H1 (cell line): ENCODE measurements around the gene TAOK2. TPM values are rescaled to one million over a fixed set of nuclear protein-coding genes. Genes with fewer than 3 reads are reported as not detected.
A peak's percentile ranks its signal among the peaks of the same experiment; 100 is the strongest.

Experiments
- CTCF ChIA-PET: fragments of 300-600 bp; sonication (Branson Sonifier 250); formaldehyde crosslinking; loops from one replicate; lab custom pipeline; 2021; ENCODE audit not compliant: partially characterized antibody; lab: Charles Lee
- POLR2A ChIA-PET: fragments of 300-600 bp; sonication (Branson Sonifier 250); formaldehyde crosslinking; loops from one replicate; lab custom pipeline; 2021; ENCODE audit warnings: inconsistent platforms; ENCODE audit not compliant: partially characterized antibody; lab: Charles Lee
- DNase-seq, 2 experiments: peaks; one replicate each; pipeline versions ENCODE4 v3.0.0 to v3.0.0-alpha.2; 2010 to 2022; ENCODE audit warnings: low spot score in 2 of 2, low read depth in 1 of 2, mixed read lengths in 1 of 2
- FAIRE-seq: peaks from 2 replicates; lab custom pipeline; 2011; peaks lifted over from hg19 to GRCh38; lab: Jason Lieb, UNC
- H2AFZ ChIP-seq: 2 replicates; pipeline ENCODE4 v1.8.1; 2012; ENCODE audit warnings: low read length, inconsistent platforms
- H2AK5ac ChIP-seq: 2 replicates; pipeline ENCODE4 v1.6.1; 2013; ENCODE audit warnings: low read depth, low read length
- H2BK120ac ChIP-seq: replicated peaks from 2 replicates; pipeline ENCODE3; 2013; ENCODE audit warnings: low read depth, low read length, inconsistent platforms
- H2BK12ac ChIP-seq: 2 replicates; pipeline ENCODE4 v1.6.1; 2013; ENCODE audit warnings: low read depth, low read length
- H2BK15ac ChIP-seq: 2 replicates; pipeline ENCODE4 v1.6.1; 2013; ENCODE audit warnings: low read length
- H2BK20ac ChIP-seq: 2 replicates; pipeline ENCODE4 v1.6.1; 2013; ENCODE audit warnings: low read length
- H2BK5ac ChIP-seq: 2 replicates; pipeline ENCODE4 v1.6.1; 2013; ENCODE audit warnings: low read depth, low read length
- H3K14ac ChIP-seq: 2 replicates; pipeline ENCODE4 v1.6.1; 2013; ENCODE audit warnings: inconsistent platforms; ENCODE audit not compliant: insufficient read length
- H3K18ac ChIP-seq: 2 replicates; pipeline ENCODE4 v1.6.1; 2013; ENCODE audit warnings: low read length; ENCODE audit errors: extremely low read depth
- H3K23ac ChIP-seq: 2 replicates; pipeline ENCODE4 v1.6.1; 2013; ENCODE audit warnings: inconsistent platforms; ENCODE audit not compliant: insufficient read length
- H3K23me2 ChIP-seq: 2 replicates; pipeline ENCODE4 v1.6.1; 2013; ENCODE audit warnings: low read depth, low read length
- H3K27ac ChIP-seq: 2 replicates; pipeline ENCODE4 v1.6.1; 2011; ENCODE audit warnings: low read depth, low read length, inconsistent platforms
- H3K27me3 ChIP-seq, 4 experiments: replicated peaks in 1 of 4; 1 replicate in 1 of 4; 2 replicates in 3 of 4; pipeline versions ENCODE4 v1.6.1 to v1.8.1; 2011 to 2013; ENCODE audit warnings: low read length in 3 of 4, mild to moderate bottlenecking in 3 of 4, inconsistent platforms in 2 of 4, mixed read lengths in 2 of 4, moderate library complexity in 1 of 4; ENCODE audit not compliant: control insufficient read depth in 3 of 4, insufficient read depth in 3 of 4; ENCODE audit errors: extremely low read depth in 1 of 4
- H3K36me3 ChIP-seq, 4 experiments: 2 replicates each; pipeline versions ENCODE4 v1.6.1 to v1.8.1; 2011 to 2013; ENCODE audit warnings: mild to moderate bottlenecking in 4 of 4, low read length in 3 of 4, moderate library complexity in 2 of 4, control low read depth in 1 of 4, inconsistent platforms in 1 of 4; ENCODE audit not compliant: insufficient read depth in 4 of 4, control insufficient read depth in 2 of 4
- H3K4ac ChIP-seq: replicated peaks from 2 replicates; pipeline ENCODE3; 2013; ENCODE audit warnings: low read length, low read depth, mixed read lengths, inconsistent platforms; ENCODE audit not compliant: insufficient read length
- H3K4me1 ChIP-seq, 4 experiments: replicated peaks in 1 of 4; 1 replicate in 1 of 4; 2 replicates in 3 of 4; pipeline versions ENCODE4 v1.6.1 to v1.8.1; 2011 to 2013; ENCODE audit warnings: low read length in 3 of 4, inconsistent platforms in 2 of 4, mixed read lengths in 1 of 4; ENCODE audit not compliant: insufficient read depth in 4 of 4, control insufficient read depth in 3 of 4
- H3K4me2 ChIP-seq, 2 experiments: 2 replicates each; pipeline versions ENCODE4 v1.6.1 to v1.8.1; 2011 to 2013; ENCODE audit warnings: low read depth in 2 of 2, low read length in 2 of 2, control low read depth in 1 of 2, inconsistent platforms in 1 of 2, mild to moderate bottlenecking in 1 of 2; ENCODE audit not compliant: insufficient read depth in 1 of 2
- H3K4me3 ChIP-seq, 4 experiments: fragments of 200-600, 300-600 bp in 1 of 4; sonication (generic), shearing (Covaris generic), sonication (Bioruptor Twin) in 1 of 4; 2 replicates each; pipeline versions ENCODE4 v1.5.1 to v1.8.1; 2011 to 2016; ENCODE audit warnings: low read length in 4 of 4, low read depth in 3 of 4, control low read depth in 2 of 4, inconsistent platforms in 2 of 4, mild to moderate bottlenecking in 2 of 4, mixed read lengths in 1 of 4, moderate library complexity in 1 of 4; ENCODE audit not compliant: insufficient read depth in 2 of 4; ENCODE audit errors: extremely low read depth in 1 of 4
- H3K56ac ChIP-seq: replicated peaks from 2 replicates; pipeline ENCODE3; 2013; ENCODE audit warnings: low read depth, mild to moderate bottlenecking, mixed read lengths, low read length, inconsistent platforms; ENCODE audit not compliant: insufficient read length
- H3K79me1 ChIP-seq: 2 replicates; pipeline ENCODE4 v1.6.1; 2013; ENCODE audit warnings: low read depth, low read length, control low read depth
- H3K79me2 ChIP-seq, 2 experiments: 2 replicates each; pipeline versions ENCODE4 v1.6.1 to v1.8.1; 2012 to 2013; ENCODE audit warnings: low read length in 2 of 2, mild to moderate bottlenecking in 2 of 2, inconsistent platforms in 1 of 2; ENCODE audit not compliant: insufficient read depth in 2 of 2, control insufficient read depth in 1 of 2
- H3K9ac ChIP-seq, 4 experiments: replicated peaks in 1 of 4; 1 replicate in 1 of 4; 2 replicates in 3 of 4; pipeline versions ENCODE4 v1.6.1 to v1.8.1; 2011 to 2013; ENCODE audit warnings: low read depth in 3 of 4, low read length in 3 of 4, control low read depth in 2 of 4, mild to moderate bottlenecking in 2 of 4, moderate library complexity in 2 of 4, inconsistent platforms in 1 of 4; ENCODE audit errors: extremely low read depth in 1 of 4
- H3K9me3 ChIP-seq, 2 experiments: 2 replicates each; pipeline versions ENCODE4 v1.6.1 to v1.8.1; 2012 to 2013; ENCODE audit warnings: mild to moderate bottlenecking in 2 of 2, moderate library complexity in 2 of 2, control low read depth in 1 of 2, inconsistent platforms in 1 of 2, low read depth in 1 of 2, low read length in 1 of 2, mixed read lengths in 1 of 2; ENCODE audit not compliant: insufficient read depth in 2 of 2
- H4K20me1 ChIP-seq, 2 experiments: replicated peaks in 1 of 2; 2 replicates each; pipeline versions ENCODE3 to v1.8.1; 2011 to 2013; ENCODE audit warnings: inconsistent platforms in 2 of 2, low read length in 2 of 2, mild to moderate bottlenecking in 1 of 2; ENCODE audit not compliant: insufficient read depth in 2 of 2, control insufficient read depth in 1 of 2
- H4K5ac ChIP-seq: 2 replicates; pipeline ENCODE4 v1.6.1; 2013; ENCODE audit warnings: low read length, low read depth, mixed read lengths, inconsistent platforms; ENCODE audit not compliant: insufficient read length
- H4K8ac ChIP-seq: 2 replicates; pipeline ENCODE4 v1.8.0; 2013; ENCODE audit warnings: mild to moderate bottlenecking, moderate library complexity, low read length, inconsistent platforms; ENCODE audit not compliant: insufficient read depth; ENCODE audit errors: extremely low read depth
- H4K91ac ChIP-seq: replicated peaks from 2 replicates; pipeline ENCODE3; 2013; ENCODE audit warnings: low read length, mixed read lengths, inconsistent platforms; ENCODE audit not compliant: insufficient read length
- CHD2 ChIP-seq: IDR thresholded peaks from 2 replicates; pipeline ENCODE4 v1.6.1; 2012; ENCODE audit warnings: low read length, improper control_type of control experiment
- RAD21 ChIP-seq, 2 experiments: IDR thresholded peaks in 1 of 2; conservative IDR thresholded peaks in 1 of 2; 2 replicates each; pipeline ENCODE4 v1.6.1; 2011; ENCODE audit warnings: low read depth in 2 of 2, low read length in 2 of 2, improper control_type of control experiment in 1 of 2, inconsistent platforms in 1 of 2, mild to moderate bottlenecking in 1 of 2, moderate library complexity in 1 of 2
- TBP ChIP-seq: IDR thresholded peaks from 2 replicates; pipeline ENCODE4 v1.6.1; 2011; ENCODE audit warnings: low read depth, low read length, improper control_type of control experiment
- WGBS, 2 experiments: shearing (Covaris generic) in 1 of 2; methylation state at CpG; one replicate each; pipeline versions ENCODE4 v1.1.6 to v1.1.7; 2013 to 2015; ENCODE audit warnings: low lambda C conversion rate in 2 of 2, mixed read lengths in 2 of 2, inconsistent platforms in 1 of 2, low coverage in 1 of 2, missing lambda C conversion rate in 1 of 2; ENCODE audit not compliant: insufficient replicate concordance in 2 of 2, insufficient coverage in 1 of 2, insufficient read length in 1 of 2; ENCODE audit errors: extremely low coverage in 1 of 2, missing lambda C conversion rate in 1 of 2; 5-methylcytosine and 5-hydroxymethylcytosine counted together
- polyA plus RNA-seq, 7 experiments: library from polyadenylated mRNA; depleted of rRNA in 3 of 7; stranded (reverse) in 5 of 7; unstranded in 2 of 7; fragments of >200 nt in 5 of 7; fragments of 200-250 nt in 2 of 7; gene quantifications; 1 replicate in 5 of 7; 2 replicates in 1 of 7; 4 replicates in 1 of 7; pipeline versions ENCODE4 v1.2.1 to v1.2.3, GENCODE V29; 2011 to 2013; ENCODE audit warnings: missing spikeins in 2 of 7, mixed read lengths in 2 of 7
- total RNA-seq: library from RNA; stranded (reverse); fragmentation: NEBNext Ultra II Directional; extraction: Animal tissue kit (Norgen Biotek cat#: 25700); gene quantifications from 2 replicates; pipeline ENCODE4 v1.2.1, GENCODE V29; 2021
- TF ChIP-seq, protein P1 (sequence below), 3 experiments: IDR thresholded peaks; 1 replicate in 2 of 3; 2 replicates in 1 of 3; pipeline versions ENCODE4 v1.5.1 to v1.6.1; 2011; ENCODE audit warnings: low read length in 3 of 3, mild to moderate bottlenecking in 3 of 3, inconsistent platforms in 2 of 3, low read depth in 1 of 3, moderate library complexity in 1 of 3; ENCODE audit not compliant: insufficient read depth in 1 of 3; ENCODE audit errors: control extremely low read depth in 1 of 3

TAOK2 gene
- total and polyA plus RNA-seq, 2 of the 8 experiments (the other 6 are each of a cell fraction or from before 2014, with no cell fraction given): 13.5 to 32.6 TPM

DNA sequence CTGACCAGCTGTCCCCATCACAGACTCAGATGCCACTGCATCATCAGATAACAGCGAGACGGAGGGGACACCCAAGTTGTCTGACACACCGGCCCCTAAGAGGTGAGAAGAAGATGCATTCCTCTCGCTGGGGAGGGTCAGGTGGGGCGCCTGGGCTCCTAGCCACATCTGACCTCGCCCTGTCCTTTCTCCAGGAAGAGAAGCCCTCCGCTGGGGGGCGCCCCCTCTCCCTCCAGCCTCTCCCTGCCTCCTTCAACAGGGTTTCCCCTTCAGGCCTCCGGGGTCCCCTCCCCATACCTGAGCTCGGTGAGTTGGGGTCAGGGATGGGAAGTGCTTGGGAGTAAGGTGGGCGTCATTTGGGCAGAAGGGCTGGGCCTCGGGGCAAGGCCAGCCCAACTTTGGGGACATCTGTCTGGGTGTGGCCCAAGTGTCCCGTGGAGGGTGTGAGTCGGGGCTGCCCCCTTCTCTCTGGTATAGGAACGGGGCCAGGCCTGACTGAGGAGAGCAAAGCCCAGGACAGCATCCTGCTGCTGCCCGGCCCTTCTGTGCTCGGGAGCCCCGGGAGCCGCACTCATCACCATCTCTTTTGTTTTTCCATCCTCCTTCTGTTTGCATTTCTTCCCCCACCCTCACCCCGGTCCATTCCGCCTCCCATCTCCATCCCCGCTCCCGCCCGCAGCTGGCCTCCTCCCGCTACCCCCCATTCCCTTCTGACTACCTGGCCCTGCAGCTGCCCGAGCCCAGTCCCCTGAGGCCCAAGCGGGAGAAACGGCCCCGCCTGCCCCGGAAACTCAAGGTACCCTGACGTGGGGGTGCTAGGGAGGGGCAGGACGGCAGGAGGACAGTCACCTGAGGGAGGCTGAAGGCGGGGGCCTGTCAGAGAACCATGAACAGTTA, 27.3 kb downstream of the TAOK2 start:
- Histone ChIP-seq H3K23ac (no peak overlapping the region), H2AK5ac (no peak overlapping the region), H2AFZ (no peak overlapping the region), H3K4ac (no peak overlapping the region), H3K79me2 (peaks cover 0 to 7% of the 10 kb centered on the region in 2 experiments; a peak in 1 of 4 replicates), H4K8ac (no peak overlapping the region; the same call in 1 of the 2 replicates), H3K18ac (no peak overlapping the region), H4K5ac (no peak overlapping the region), H2BK5ac (no peak overlapping the region), H3K9ac (no peak overlapping the region), H3K56ac (no peak overlapping the region), H3K4me2 (peak overlapping the region in 1 of 2 experiments; percentile 45; a peak in 2 of 4 replicates), H4K91ac (no peak overlapping the region), H3K27ac (no peak overlapping the region), H3K79me1 (peaks cover 3% of the 10 kb centered on the region; the same call in 1 of the 2 replicates), H2BK12ac (no peak overlapping the region), H2BK120ac (no peak overlapping the region), H3K27me3 (no peaks in the 10 kb centered on the region), H3K23me2 (peaks cover 4% of the 10 kb centered on the region; the same call in 1 of the 2 replicates), H4K20me1 (peaks cover 2 to 7% of the 10 kb centered on the region in 2 experiments), H2BK20ac (no peak overlapping the region), H3K14ac (no peak overlapping the region), H2BK15ac (no peak overlapping the region), H3K36me3 (peaks cover 0 to 10% (median 4%) of the 10 kb centered on the region in 4 experiments; a peak in 6 of 8 replicates), H3K9me3 (no peaks in the 10 kb centered on the region), H3K4me3 (peak overlapping the region in 1 of 4 experiments; percentile 46; a peak in 2 of 8 replicates), H3K4me1 (peaks cover 0 to 10% (median 5%) of the 10 kb centered on the region in 4 experiments; a peak in 6 of 7 replicates)
- POLR2A ChIA-PET: interaction anchor here (0.7 to 3.2 kb wide), 13 partner anchors 8 to 211 kb away, joined by 3 to 10 read pairs (median 3); partner anchors contain the start of genes ASPHD1, C16orf92, KIF22 and TLCD3B
- TF ChIP-seq RAD21 (IDR thresholded peaks at IDR 0.05 in 1 of 2, conservative IDR thresholded peaks at IDR 0.05 in 1 of 2; ENCODE audit: low read depth in 2 of 2, low read length in 2 of 2): peak; percentile 39 to 54
- no peak for TF ChIP-seq CHD2
- TF ChIP-seq, protein P1, sequence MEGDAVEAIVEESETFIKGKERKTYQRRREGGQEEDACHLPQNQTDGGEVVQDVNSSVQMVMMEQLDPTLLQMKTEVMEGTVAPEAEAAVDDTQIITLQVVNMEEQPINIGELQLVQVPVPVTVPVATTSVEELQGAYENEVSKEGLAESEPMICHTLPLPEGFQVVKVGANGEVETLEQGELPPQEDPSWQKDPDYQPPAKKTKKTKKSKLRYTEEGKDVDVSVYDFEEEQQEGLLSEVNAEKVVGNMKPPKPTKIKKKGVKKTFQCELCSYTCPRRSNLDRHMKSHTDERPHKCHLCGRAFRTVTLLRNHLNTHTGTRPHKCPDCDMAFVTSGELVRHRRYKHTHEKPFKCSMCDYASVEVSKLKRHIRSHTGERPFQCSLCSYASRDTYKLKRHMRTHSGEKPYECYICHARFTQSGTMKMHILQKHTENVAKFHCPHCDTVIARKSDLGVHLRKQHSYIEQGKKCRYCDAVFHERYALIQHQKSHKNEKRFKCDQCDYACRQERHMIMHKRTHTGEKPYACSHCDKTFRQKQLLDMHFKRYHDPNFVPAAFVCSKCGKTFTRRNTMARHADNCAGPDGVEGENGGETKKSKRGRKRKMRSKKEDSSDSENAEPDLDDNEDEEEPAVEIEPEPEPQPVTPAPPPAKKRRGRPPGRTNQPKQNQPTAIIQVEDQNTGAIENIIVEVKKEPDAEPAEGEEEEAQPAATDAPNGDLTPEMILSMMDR (IDR thresholded peaks at IDR 0.05; ENCODE audit: control extremely low read depth in 1 of 3, insufficient read depth in 1 of 3, low read depth in 1 of 3, low read length in 3 of 3): peak; percentile 55 to 71 (median 59)
- TF ChIP-seq TBP: no peak
- DNase-seq (peak in 1 of 2 experiments; percentile 87), FAIRE-seq (no peak)
- 70% methylated on average over 29 of the region's 33 CpGs; no CpG with 5 or more reads in 1 of the 2 experiments for WGBS, 2 experiments
- CTCF ChIA-PET: interaction anchor here (0.6 to 3.5 kb wide), 13 partner anchors 8 to 354 kb away, joined by 3 to 18 read pairs (median 3); partner anchors contain the start of genes C16orf92 and TLCD3B
